T-cell (primary cell): ENCODE results near the gene MARS1. TPM values are rescaled to one million over a fixed set of nuclear protein-coding genes. Genes with fewer than 3 reads are reported as not detected.

Experiments used
- ATAC-seq, 4 experiments: fragments of 200-7000 bp in 3 of 4; fragments of 150-1000 bp in 1 of 4; cut with Tn5 transposase; replicated peaks in 1 of 4; 1 replicate in 3 of 4; 2 replicates in 1 of 4; pipeline ENCODE4 v1.10.0; 2021; ENCODE audit warnings: moderate library complexity in 3 of 4, mild to moderate bottlenecking in 2 of 4, moderate number of reproducible peaks in 1 of 4
- CTCF ChIA-PET, 2 donors: fragments of 300-600 bp; sonication (Branson Sonifier 250); formaldehyde crosslinking; loops; one replicate each; lab custom pipeline; 2022; ENCODE audit warnings: antibody characterized with exemption in 2 of 2; lab: Charles Lee
- POLR2A ChIA-PET, 2 donors: fragments of 300-600 bp; sonication (Branson Sonifier 250); formaldehyde crosslinking; loops; one replicate each; lab custom pipeline; 2022; ENCODE audit warnings: antibody characterized with exemption in 2 of 2; lab: Charles Lee
- DNase-seq, 35 experiments: peaks; one replicate each; pipeline versions ENCODE4 v3.0.0 to v3.0.0-alpha.2; 2013 to 2023
- H3K27ac ChIP-seq: one replicate; pipeline ENCODE4 v1.5.1; 2013; ENCODE audit warnings: low read length
- H3K27me3 ChIP-seq, 2 experiments: replicated peaks in 1 of 2; 1 replicate in 1 of 2; 2 replicates in 1 of 2; pipeline versions ENCODE4 v1.6.1 to v1.7.0; 2013; ENCODE audit warnings: low read length in 1 of 2, mixed read lengths in 1 of 2; ENCODE audit not compliant: control insufficient read depth in 2 of 2, insufficient read depth in 2 of 2; ENCODE audit errors: extremely low read depth in 1 of 2
- H3K36me3 ChIP-seq, 2 donors: 1 replicate in 1 of 2; 2 replicates in 1 of 2; pipeline versions ENCODE4 v1.6.1 to v1.7.0; 2013; ENCODE audit warnings: low read length in 1 of 2; ENCODE audit not compliant: control insufficient read depth in 2 of 2, insufficient read depth in 1 of 2; ENCODE audit errors: extremely low read depth in 1 of 2
- H3K4me1 ChIP-seq, 2 experiments: 1 replicate in 1 of 2; 2 replicates in 1 of 2; pipeline versions ENCODE4 v1.6.1 to v1.7.0; 2013; ENCODE audit warnings: low read length in 2 of 2, mixed read lengths in 1 of 2; ENCODE audit not compliant: insufficient read depth in 2 of 2, control insufficient read depth in 1 of 2; ENCODE audit errors: extremely low read depth in 1 of 2
- H3K4me3 ChIP-seq, 2 donors: 1 replicate in 1 of 2; 2 replicates in 1 of 2; pipeline versions ENCODE4 v1.5.1 to v1.7.0; 2013; ENCODE audit warnings: mild to moderate bottlenecking in 2 of 2, low read length in 1 of 2, moderate library complexity in 1 of 2; ENCODE audit not compliant: control insufficient read depth in 1 of 2; ENCODE audit errors: extremely low read depth in 1 of 2
- H3K9me3 ChIP-seq: 2 replicates; pipeline ENCODE4 v1.7.0; 2013
- H3K27ac Mint-ChIP-seq, 2 donors: one replicate each; pipeline ENCODE4 v1.8.0; 2020 to 2021; ENCODE audit warnings: mild to moderate bottlenecking in 2 of 2, mixed read lengths in 2 of 2
- H3K27me3 Mint-ChIP-seq, 2 donors: one replicate each; pipeline ENCODE4 v1.8.0; 2021 to 2022; ENCODE audit warnings: mixed read lengths in 2 of 2
- H3K36me3 Mint-ChIP-seq: one replicate; pipeline ENCODE4 v1.8.0; 2021; ENCODE audit warnings: mixed read lengths
- H3K4me1 Mint-ChIP-seq, 3 donors: one replicate each; pipeline ENCODE4 v1.8.0; 2020 to 2022; ENCODE audit warnings: mixed read lengths in 3 of 3, mild to moderate bottlenecking in 1 of 3
- H3K4me3 Mint-ChIP-seq, 3 donors: one replicate each; pipeline ENCODE4 v1.8.0; 2020 to 2022; ENCODE audit warnings: mild to moderate bottlenecking in 3 of 3, mixed read lengths in 3 of 3, moderate library complexity in 3 of 3
- H3K9me3 Mint-ChIP-seq, 3 donors: one replicate each; pipeline ENCODE4 v1.8.0; 2020 to 2022; ENCODE audit warnings: mixed read lengths in 3 of 3
- WGBS: methylation state at CpG from one replicate; pipeline ENCODE4 v1.1.5; 2013; ENCODE audit warnings: missing lambda C conversion rate; ENCODE audit not compliant: insufficient coverage; 5-methylcytosine and 5-hydroxymethylcytosine counted together
- total RNA-seq, 35 experiments: library from RNA in 6 of 35; stranded (reverse) in 6 of 35; fragments of 120-200 nt in 1 of 35; gene quantifications; one replicate each; pipeline versions ENCODE4 v1.2.1 to v1.2.4 and lab custom pipeline; 2013 to 2026

Gene MARS1
- total RNA-seq, 5 donors from 2014 or later (not counting 1 experiment from before 2014, with no cell fraction given) = 167 to 350 (median 320) TPM

- H3K36me3 Mint-ChIP-seq = no peaks in the 10 kb centered on the region
- H3K4me1 ChIP-seq = peaks cover 9 to 40% of the 10 kb centered on the region in 2 experiments
- H3K4me3 Mint-ChIP-seq = peak overlapping the region in 2 of 3 donors; percentile 28 to 42
- H3K4me1 Mint-ChIP-seq = peaks cover 24 to 42% (median 28%) of the 10 kb centered on the region in 3 donors
- no peak overlapping the region for H3K27ac Mint-ChIP-seq
- ChIA-PET CTCF (interaction anchor here in 1 of 2 donors (0.5 to 1.2 kb wide), 3 partner anchors 35 to 68 kb away, joined by 3 to 5 read pairs (median 4); no protein-coding TSS in a partner anchor), POLR2A (interaction anchor here in 1 of 2 donors (0.5 to 0.6 kb wide), 2 partner anchors 8 to 24 kb away, joined by 3 to 7 read pairs; partner anchors contain the start of gene ARHGAP9)
- no peak overlapping the region for H3K27ac ChIP-seq
- H3K36me3 ChIP-seq = no peaks in the 10 kb centered on the region
- 51% methylated on average over 12 of the region's 15 CpGs for WGBS
- H3K9me3 ChIP-seq = no peaks in the 10 kb centered on the region
- peak in 1 of 4 experiments; percentile 17 for ATAC-seq
- peaks cover 0 to 9% of the 10 kb centered on the region in 2 donors for H3K27me3 Mint-ChIP-seq
- no peak overlapping the region for H3K4me3 ChIP-seq
- no peaks in the 10 kb centered on the region for H3K9me3 Mint-ChIP-seq
- peaks cover 0 to 41% of the 10 kb centered on the region in 2 experiments for H3K27me3 ChIP-seq
- peak in 13 of 35 experiments; percentile 22 to 70 (median 40) for DNase-seq
These were observed 31.6 kb upstream of the MARS1 start for GRCh38 chr12:57456145-57456700.

GRCh38 chr12:57456737-57457490, 31.0 kb upstream of the MARS1 start:
- Histone ChIP-seq H3K27ac (no peak overlapping the region), H3K9me3 (no peaks in the 10 kb centered on the region), H3K4me3 (no peak overlapping the region), H3K36me3 (no peaks in the 10 kb centered on the region), H3K4me1 (peaks cover 13 to 47% of the 10 kb centered on the region in 2 experiments), H3K27me3 (peaks cover 0 to 46% of the 10 kb centered on the region in 2 experiments)
- ChIA-PET POLR2A (no interaction called here), CTCF (interaction anchor here (0.5 to 1.2 kb wide), 3 partner anchors 35 to 192 kb away, joined by 3 to 5 read pairs (median 3); no protein-coding TSS in a partner anchor)
- H3K9me3 Mint-ChIP-seq = no peaks in the 10 kb centered on the region
- H3K36me3 Mint-ChIP-seq = no peaks in the 10 kb centered on the region
- no peak overlapping the region for H3K4me3 Mint-ChIP-seq
- WGBS = 93% methylated on average over 3 of the region's 6 CpGs
- no peak for DNase-seq
- H3K4me1 Mint-ChIP-seq = peaks cover 27 to 49% (median 33%) of the 10 kb centered on the region in 3 donors
- ATAC-seq = no peak
- no peak overlapping the region for H3K27ac Mint-ChIP-seq
- peaks cover 0 to 12% of the 10 kb centered on the region in 2 donors for H3K27me3 Mint-ChIP-seq

GRCh38 chr12:57458665-57459054, 29.2 kb upstream of the MARS1 start:
- H3K27me3 ChIP-seq = peaks cover 0 to 36% of the 10 kb centered on the region in 2 experiments
- peak overlapping the region; percentile 92 to 93 for H3K4me3 ChIP-seq
- peak overlapping the region; percentile 95 to 97 for H3K27ac Mint-ChIP-seq
- no peaks in the 10 kb centered on the region for H3K9me3 ChIP-seq
- H3K4me1 ChIP-seq = peaks cover 16 to 58% of the 10 kb centered on the region in 2 experiments
- peaks cover 0 to 18% of the 10 kb centered on the region in 2 donors for H3K27me3 Mint-ChIP-seq
- no CpG with 5 or more reads among the region's 3 CpGs for WGBS
- H3K4me1 Mint-ChIP-seq = peaks cover 38 to 59% (median 46%) of the 10 kb centered on the region in 3 donors
- H3K4me3 Mint-ChIP-seq = peak overlapping the region; percentile 81 to 95 (median 94)
- DNase-seq (no peak), ATAC-seq (no peak)
- no peaks in the 10 kb centered on the region for H3K36me3 Mint-ChIP-seq
- ChIA-PET POLR2A (interaction anchor here in 1 of 2 donors (0.7 to 1.1 kb wide), 4 partner anchors 20 to 54 kb away, joined by 3 to 5 read pairs (median 3); no protein-coding TSS in a partner anchor), CTCF (interaction anchor here (0.5 to 5.8 kb wide), 39 partner anchors 8 to 796 kb away, joined by 3 to 53 read pairs (median 4); partner anchors contain the start of genes ARHGAP9 (in 2 of the 2) and SHMT2 (in 1 of the 2))
- H3K9me3 Mint-ChIP-seq = no peaks in the 10 kb centered on the region
- no peaks in the 10 kb centered on the region for H3K36me3 ChIP-seq
- H3K27ac ChIP-seq = peak overlapping the region; percentile 73

GRCh38 chr12:57459055-57459749, 28.7 kb upstream of the MARS1 start:
- DNase-seq = peak; percentile 86 to 97 (median 92)
- peak overlapping the region; percentile 81 to 95 (median 94) for H3K4me3 Mint-ChIP-seq
- peaks cover 38 to 59% (median 46%) of the 10 kb centered on the region in 3 donors for H3K4me1 Mint-ChIP-seq
- Histone ChIP-seq H3K4me1 (peaks cover 16 to 58% of the 10 kb centered on the region in 2 experiments), H3K27ac (peak overlapping the region; percentile 73), H3K36me3 (no peaks in the 10 kb centered on the region), H3K9me3 (no peaks in the 10 kb centered on the region), H3K4me3 (peak overlapping the region; percentile 92 to 93), H3K27me3 (peaks cover 0 to 39% of the 10 kb centered on the region in 2 experiments)
- ChIA-PET POLR2A (interaction anchor here (0.6 to 1.1 kb wide), 5 partner anchors 19 to 54 kb away, joined by 3 to 5 read pairs (median 3); no protein-coding TSS in a partner anchor), CTCF (interaction anchor here (0.5 to 5.8 kb wide), 40 partner anchors 9 to 797 kb away, joined by 3 to 53 read pairs (median 4); partner anchors contain the start of genes ARHGAP9 (in 2 of the 2) and SHMT2 (in 1 of the 2))
- peak overlapping the region; percentile 95 to 97 for H3K27ac Mint-ChIP-seq
- H3K36me3 Mint-ChIP-seq = no peaks in the 10 kb centered on the region
- WGBS = 1% methylated on average over 17 of the region's 24 CpGs
- peak; percentile 75 to 78 (median 78) for ATAC-seq
- no peaks in the 10 kb centered on the region for H3K9me3 Mint-ChIP-seq
- H3K27me3 Mint-ChIP-seq = peaks cover 0 to 18% of the 10 kb centered on the region in 2 donors

- Mint-ChIP-seq H3K4me3 (peak within 1 kb of the TSS; percentile 81 to 95 (median 94)), H3K4me1 (peaks cover 38 to 59% (median 50%) of the 10 kb centered on the region in 3 donors), H3K27me3 (peaks cover 0 to 18% of the 10 kb centered on the region in 2 donors), H3K27ac (peak within 1 kb of the TSS; percentile 95 to 97), H3K9me3 (no peaks in the 10 kb centered on the region), H3K36me3 (no peaks in the 10 kb centered on the region)
- H3K36me3 ChIP-seq = no peaks in the 10 kb centered on the region
- CTCF ChIA-PET = interaction anchor here (0.6 to 5.8 kb wide), 13 partner anchors 8 to 161 kb away, joined by 3 to 53 read pairs (median 6); partner anchors contain the start of gene ARHGAP9 (in 1 of the 2)
- no CpG with 5 or more reads among the region's 36 CpGs for WGBS
- H3K9me3 ChIP-seq = no peaks in the 10 kb centered on the region
- H3K27ac ChIP-seq = peak within 1 kb of the TSS; percentile 73
- ATAC-seq (peak in 1 of 4 experiments; percentile 28), DNase-seq (no peak)
- H3K4me3 ChIP-seq = peak within 1 kb of the TSS; percentile 92 to 93
- POLR2A ChIA-PET = interaction anchor here in 1 of 2 donors (0.6 kb wide), 1 partner anchor 20 kb away, joined by 4 read pairs; no protein-coding TSS in a partner anchor
- peaks cover 16 to 58% of the 10 kb centered on the region in 2 experiments for H3K4me1 ChIP-seq
- H3K27me3 ChIP-seq = peaks cover 0 to 36% of the 10 kb centered on the region in 2 experiments
These were observed 28.0 kb upstream of the MARS1 start, which contains the start of gene GLI1 for GRCh38 chr12:57459750-57460467. TSS of gene GLI1 (plus strand) at chr12:57459785. CDS start at chr12:57463692, 3,907 bp downstream.
